ENCODE measurements around the gene PTPRO.

DNA sequence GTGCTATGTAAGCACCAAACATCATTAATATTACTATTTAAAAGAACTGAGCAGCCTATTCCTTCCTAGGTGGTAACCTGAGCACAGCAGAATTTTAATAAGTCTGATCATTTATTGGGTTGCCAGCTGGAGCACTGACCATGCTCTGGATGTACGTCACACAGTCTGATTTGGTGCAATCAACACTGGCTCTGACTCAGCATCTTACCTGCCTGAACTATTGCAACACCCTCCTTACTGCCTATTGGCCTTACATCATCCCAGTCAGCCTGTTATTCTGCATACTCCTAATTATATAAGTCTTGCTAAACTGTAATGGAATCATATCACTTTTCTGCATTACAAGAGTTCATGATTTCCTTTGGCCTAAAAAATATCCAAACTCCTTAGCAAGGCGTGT is 149.7 kb downstream of the PTPRO start:
- TF ChIP-seq RFX5 (IDR thresholded peaks at IDR 0.05; ENCODE audit: low read length): no peak
- TF ChIP-seq POLR2AphosphoS5 (IDR thresholded peaks at IDR 0.05; ENCODE audit: low read depth, low read length): no peak
- TF ChIP-seq, protein P1, sequence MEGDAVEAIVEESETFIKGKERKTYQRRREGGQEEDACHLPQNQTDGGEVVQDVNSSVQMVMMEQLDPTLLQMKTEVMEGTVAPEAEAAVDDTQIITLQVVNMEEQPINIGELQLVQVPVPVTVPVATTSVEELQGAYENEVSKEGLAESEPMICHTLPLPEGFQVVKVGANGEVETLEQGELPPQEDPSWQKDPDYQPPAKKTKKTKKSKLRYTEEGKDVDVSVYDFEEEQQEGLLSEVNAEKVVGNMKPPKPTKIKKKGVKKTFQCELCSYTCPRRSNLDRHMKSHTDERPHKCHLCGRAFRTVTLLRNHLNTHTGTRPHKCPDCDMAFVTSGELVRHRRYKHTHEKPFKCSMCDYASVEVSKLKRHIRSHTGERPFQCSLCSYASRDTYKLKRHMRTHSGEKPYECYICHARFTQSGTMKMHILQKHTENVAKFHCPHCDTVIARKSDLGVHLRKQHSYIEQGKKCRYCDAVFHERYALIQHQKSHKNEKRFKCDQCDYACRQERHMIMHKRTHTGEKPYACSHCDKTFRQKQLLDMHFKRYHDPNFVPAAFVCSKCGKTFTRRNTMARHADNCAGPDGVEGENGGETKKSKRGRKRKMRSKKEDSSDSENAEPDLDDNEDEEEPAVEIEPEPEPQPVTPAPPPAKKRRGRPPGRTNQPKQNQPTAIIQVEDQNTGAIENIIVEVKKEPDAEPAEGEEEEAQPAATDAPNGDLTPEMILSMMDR (IDR thresholded peaks at IDR 0.05): no peak
- TF ChIP-seq, protein P2, sequence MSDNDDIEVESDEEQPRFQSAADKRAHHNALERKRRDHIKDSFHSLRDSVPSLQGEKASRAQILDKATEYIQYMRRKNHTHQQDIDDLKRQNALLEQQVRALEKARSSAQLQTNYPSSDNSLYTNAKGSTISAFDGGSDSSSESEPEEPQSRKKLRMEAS (IDR thresholded peaks at IDR 0.05; ENCODE audit: low read depth): no peak
- TF ChIP-seq FOXM1 (IDR thresholded peaks at IDR 0.05; ENCODE audit: low read depth): no peak
- TF ChIP-seq, protein P3, sequence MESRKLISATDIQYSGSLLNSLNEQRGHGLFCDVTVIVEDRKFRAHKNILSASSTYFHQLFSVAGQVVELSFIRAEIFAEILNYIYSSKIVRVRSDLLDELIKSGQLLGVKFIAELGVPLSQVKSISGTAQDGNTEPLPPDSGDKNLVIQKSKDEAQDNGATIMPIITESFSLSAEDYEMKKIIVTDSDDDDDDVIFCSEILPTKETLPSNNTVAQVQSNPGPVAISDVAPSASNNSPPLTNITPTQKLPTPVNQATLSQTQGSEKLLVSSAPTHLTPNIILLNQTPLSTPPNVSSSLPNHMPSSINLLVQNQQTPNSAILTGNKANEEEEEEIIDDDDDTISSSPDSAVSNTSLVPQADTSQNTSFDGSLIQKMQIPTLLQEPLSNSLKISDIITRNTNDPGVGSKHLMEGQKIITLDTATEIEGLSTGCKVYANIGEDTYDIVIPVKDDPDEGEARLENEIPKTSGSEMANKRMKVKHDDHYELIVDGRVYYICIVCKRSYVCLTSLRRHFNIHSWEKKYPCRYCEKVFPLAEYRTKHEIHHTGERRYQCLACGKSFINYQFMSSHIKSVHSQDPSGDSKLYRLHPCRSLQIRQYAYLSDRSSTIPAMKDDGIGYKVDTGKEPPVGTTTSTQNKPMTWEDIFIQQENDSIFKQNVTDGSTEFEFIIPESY (IDR thresholded peaks at IDR 0.05; ENCODE audit: borderline replicate concordance, low read depth): no peak
- no peak for TF ChIP-seq SIN3A (IDR thresholded peaks at IDR 0.05; ENCODE audit: borderline replicate concordance, low read depth, low read length)
- no peak for TF ChIP-seq YY1 (IDR thresholded peaks at IDR 0.05; ENCODE audit: low read depth)
- TF ChIP-seq, protein P4, sequence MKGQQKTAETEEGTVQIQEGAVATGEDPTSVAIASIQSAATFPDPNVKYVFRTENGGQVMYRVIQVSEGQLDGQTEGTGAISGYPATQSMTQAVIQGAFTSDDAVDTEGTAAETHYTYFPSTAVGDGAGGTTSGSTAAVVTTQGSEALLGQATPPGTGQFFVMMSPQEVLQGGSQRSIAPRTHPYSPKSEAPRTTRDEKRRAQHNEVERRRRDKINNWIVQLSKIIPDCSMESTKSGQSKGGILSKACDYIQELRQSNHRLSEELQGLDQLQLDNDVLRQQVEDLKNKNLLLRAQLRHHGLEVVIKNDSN (IDR thresholded peaks at IDR 0.05; ENCODE audit: borderline replicate concordance, low read depth): no peak
- no peak for TF ChIP-seq GATA2 (CRISPR knock-in tag; IDR thresholded peaks at IDR 0.05)
- no peak for TF ChIP-seq EZH2phosphoT487 (IDR thresholded peaks at IDR 0.05; ENCODE audit: borderline replicate concordance, low read depth)
- TF ChIP-seq NFIC (IDR thresholded peaks at IDR 0.05; ENCODE audit: borderline replicate concordance): no peak

Measured in SK-N-SH (cell line).